GM19193 (cell line): ENCODE data around the gene CLEC9A.

Experiments used
- POLR2A ChIP-seq: IDR thresholded peaks from 4 replicates; pipeline ENCODE4 v1.6.1; 2011; ENCODE audit not compliant: insufficient read depth, insufficient read length; ENCODE audit errors: extremely low read depth

The CLEC9A gene

GRCh38 chr12:10113075-10113474, 82.6 kb downstream of the CLEC9A start:
- TF ChIP-seq POLR2A = no peak

GRCh38 chr12:10113920-10114319, 83.4 kb downstream of the CLEC9A start:
- TF ChIP-seq POLR2A = no peak

- no peak for TF ChIP-seq POLR2A
Measured at GRCh38 chr12:10115311-10115710, 84.8 kb downstream of the CLEC9A start.
